Peyer's patch (tissue), 4 donors: ENCODE results near the gene FAM50B. TPM values are rescaled to one million over a fixed set of nuclear protein-coding genes. Genes with fewer than 3 reads are reported as not detected.
A peak's percentile ranks its signal among the peaks of the same experiment; 100 is the strongest.

Source experiments
- DNase-seq, 3 donors: peaks; one replicate each; pipeline ENCODE4 v3.0.0-alpha.2; 2017 to 2019
- H3K27ac ChIP-seq, 4 donors: fragments of 200-600 bp; sonication (generic); one replicate each; pipeline ENCODE4 v1.5.1; 2016 to 2019
- H3K27me3 ChIP-seq, 2 donors: fragments of 200-600 bp; sonication (generic); one replicate each; pipeline ENCODE4 v1.5.1; 2019
- H3K36me3 ChIP-seq, 3 donors: fragments of 200-600 bp; sonication (generic); one replicate each; pipeline ENCODE4 v1.5.1; 2016 to 2019
- H3K4me1 ChIP-seq, 4 donors: fragments of 200-600 bp; sonication (generic); one replicate each; pipeline ENCODE4 v1.5.1; 2016 to 2019
- H3K4me3 ChIP-seq, 4 donors: fragments of 200-600 bp; sonication (generic); 1 replicate in 3 of 4; 2 replicates in 1 of 4; pipeline ENCODE4 v1.5.1; 2016 to 2019; ENCODE audit warnings: mild to moderate bottlenecking in 1 of 4
- H3K9me3 ChIP-seq, 4 donors: fragments of 200-600 bp; sonication (generic); one replicate each; pipeline ENCODE4 v1.5.1; 2016 to 2019; ENCODE audit warnings: mild to moderate bottlenecking in 1 of 4
- CTCF ChIP-seq, 6 experiments: fragments of 450-650 bp in 4 of 6; fragments of 200-600 bp in 2 of 6; sonication (generic) in 1 of 6; IDR thresholded peaks; one replicate each; pipeline ENCODE4 v1.5.1; 2017 to 2019; ENCODE audit warnings: antibody characterized with exemption in 6 of 6, mild to moderate bottlenecking in 3 of 6, moderate library complexity in 1 of 6
- POLR2A ChIP-seq, 2 donors: fragments of 450-650 bp; IDR thresholded peaks; one replicate each; pipeline ENCODE4 v1.5.1; 2017; ENCODE audit warnings: antibody characterized with exemption in 2 of 2, mild to moderate bottlenecking in 2 of 2, moderate library complexity in 2 of 2
- total RNA-seq, 4 donors: library from RNA; depleted of rRNA; stranded (reverse); fragments of >200 nt; gene quantifications; one replicate each; pipeline ENCODE4 v1.1.0, GENCODE V29; 2016

Gene FAM50B
- total RNA-seq, 4 donors from 2014 or later, result 3.3 to 10.7 (median 4.7) TPM

- H3K27me3 ChIP-seq, result no peaks in the 10 kb centered on the region
- H3K9me3 ChIP-seq, result no peaks in the 10 kb centered on the region
- H3K4me1 ChIP-seq, result peaks cover 0 to 3% (median 0%) of the 10 kb centered on the region in 4 donors
- no peak overlapping the region for H3K4me3 ChIP-seq
- no peaks in the 10 kb centered on the region for H3K36me3 ChIP-seq
- no peak for DNase-seq
- no peak for TF ChIP-seq POLR2A (IDR thresholded peaks at IDR 0.05)
- no peak for TF ChIP-seq CTCF (IDR thresholded peaks at IDR 0.05)
- H3K27ac ChIP-seq, result no peak overlapping the region
These were observed 33.3 kb downstream of the FAM50B start for GRCh38 chr6:3882431-3882830.

GRCh38 chr6:3882866-3883265, 33.7 kb downstream of the FAM50B start:
- DNase-seq, result no peak
- Histone ChIP-seq H3K9me3 (no peaks in the 10 kb centered on the region), H3K27ac (no peak overlapping the region), H3K4me3 (no peak overlapping the region), H3K27me3 (no peaks in the 10 kb centered on the region), H3K4me1 (peaks cover 0 to 3% (median 0%) of the 10 kb centered on the region in 4 donors), H3K36me3 (no peaks in the 10 kb centered on the region)
- TF ChIP-seq POLR2A (IDR thresholded peaks at IDR 0.05) (no peak), CTCF (IDR thresholded peaks at IDR 0.05) (no peak)

GRCh38 chr6:3884007-3884745, 35.0 kb downstream of the FAM50B start:
- no peaks in the 10 kb centered on the region for H3K36me3 ChIP-seq
- H3K27ac ChIP-seq, result no peak overlapping the region
- TF ChIP-seq CTCF (IDR thresholded peaks at IDR 0.05), result no peak
- H3K4me3 ChIP-seq, result no peak overlapping the region
- DNase-seq, result no peak
- H3K4me1 ChIP-seq, result peaks cover 0 to 3% (median 0%) of the 10 kb centered on the region in 4 donors
- no peaks in the 10 kb centered on the region for H3K9me3 ChIP-seq
- H3K27me3 ChIP-seq, result no peaks in the 10 kb centered on the region

- no peaks in the 10 kb centered on the region for H3K36me3 ChIP-seq
- peak in 1 of 3 donors; percentile 57 for DNase-seq
- no peak overlapping the region for H3K4me3 ChIP-seq
- TF ChIP-seq POLR2A (IDR thresholded peaks at IDR 0.05) (no peak), CTCF (IDR thresholded peaks at IDR 0.05) (peak in 3 of 6 experiments; percentile 41 to 56 (median 41))
- no peaks in the 10 kb centered on the region for H3K27me3 ChIP-seq
- H3K9me3 ChIP-seq, result no peaks in the 10 kb centered on the region
- peaks cover 0 to 3% (median 0%) of the 10 kb centered on the region in 4 donors for H3K4me1 ChIP-seq
- no peak overlapping the region for H3K27ac ChIP-seq
These were observed 36.3 kb downstream of the FAM50B start for GRCh38 chr6:3885262-3886036.

GRCh38 chr6:3887150-3887700, 38.1 kb downstream of the FAM50B start:
- Histone ChIP-seq H3K27ac (no peak overlapping the region), H3K4me1 (peaks cover 0 to 3% (median 0%) of the 10 kb centered on the region in 4 donors), H3K4me3 (no peak overlapping the region), H3K9me3 (no peaks in the 10 kb centered on the region), H3K27me3 (no peaks in the 10 kb centered on the region), H3K36me3 (no peaks in the 10 kb centered on the region)
- TF ChIP-seq CTCF (IDR thresholded peaks at IDR 0.05) (peak in 4 of 6 experiments; percentile 38 to 74 (median 64)), POLR2A (IDR thresholded peaks at IDR 0.05) (no peak)
- DNase-seq, result peak in 1 of 3 donors; percentile 51
